ENCODE data around the gene ROBO4. TPM values are rescaled to one million over a fixed set of nuclear protein-coding genes. Genes with fewer than 3 reads are reported as not detected.
A peak's percentile ranks its signal among the peaks of the same experiment; 100 is the strongest.

ROBO4 gene
- total RNA-seq, 1 donor from 2014 or later, result 1.9 TPM

GRCh38 chr11:124863826-124864165, 33.9 kb downstream of the ROBO4 start:
- no peak for TF ChIP-seq CTCF (conservative IDR thresholded peaks at IDR 0.05; ENCODE audit: low read depth, low read length)
- no peak overlapping the region for H3K4me3 ChIP-seq (ENCODE audit: low read depth, low read length)
- no peak for DNase-seq (ENCODE audit: low read depth)

- no peak for TF ChIP-seq CTCF (conservative IDR thresholded peaks at IDR 0.05; ENCODE audit: low read depth, low read length)
- no peak for DNase-seq (ENCODE audit: low read depth)
- H3K4me3 ChIP-seq (ENCODE audit: low read depth, low read length), result peak overlapping the region; percentile 45
Observed at GRCh38 chr11:124863137-124863825, 34.4 kb downstream of the ROBO4 start.

- DNase-seq (ENCODE audit: low read depth), result no peak
- H3K4me3 ChIP-seq (ENCODE audit: low read depth, low read length), result no peak overlapping the region
- no peak for TF ChIP-seq CTCF (conservative IDR thresholded peaks at IDR 0.05; ENCODE audit: low read depth, low read length)
Observed at GRCh38 chr11:124861670-124862069, 36.0 kb downstream of the ROBO4 start.

- no peak for TF ChIP-seq CTCF (conservative IDR thresholded peaks at IDR 0.05; ENCODE audit: low read depth, low read length)
- no peak for DNase-seq (ENCODE audit: low read depth)
- no peak overlapping the region for H3K4me3 ChIP-seq (ENCODE audit: low read depth, low read length)
Observed at GRCh38 chr11:124859171-124859570, 38.5 kb downstream of the ROBO4 start.

GRCh38 chr11:124846070-124846673, 51.5 kb downstream of the ROBO4 start:
- no peak for TF ChIP-seq CTCF (conservative IDR thresholded peaks at IDR 0.05; ENCODE audit: low read depth, low read length)
- no peak for DNase-seq (ENCODE audit: low read depth)
- H3K4me3 ChIP-seq (ENCODE audit: low read depth, low read length), result no peak overlapping the region

- TF ChIP-seq CTCF (conservative IDR thresholded peaks at IDR 0.05; ENCODE audit: low read depth, low read length), result no peak
- no peak overlapping the region for H3K4me3 ChIP-seq (ENCODE audit: low read depth, low read length)
- DNase-seq (ENCODE audit: low read depth), result no peak
Observed at GRCh38 chr11:124844664-124845079, 53.0 kb downstream of the ROBO4 start.

- DNase-seq (ENCODE audit: low read depth), result no peak
- H3K4me3 ChIP-seq (ENCODE audit: low read depth, low read length), result no peak overlapping the region
- TF ChIP-seq CTCF (conservative IDR thresholded peaks at IDR 0.05; ENCODE audit: low read depth, low read length), result no peak
Observed at GRCh38 chr11:124843616-124843910, 54.1 kb downstream of the ROBO4 start.
